Osteocyte (in vitro differentiated cells): ENCODE data around the gene ELF3. TPM values are rescaled to one million over a fixed set of nuclear protein-coding genes. Genes with fewer than 3 reads are reported as not detected.

ENCODE experiments used
- DNase-seq: peaks from one replicate; pipeline ENCODE4 v3.0.0; 2021; ENCODE audit warnings: mixed read lengths; ENCODE audit not compliant: unreplicated experiment; ENCODE audit errors: extremely low spot score
- H3K27ac Mint-ChIP-seq: one replicate; pipeline ENCODE4 v1.8.0; 2021; ENCODE audit warnings: mild to moderate bottlenecking, mixed read lengths; ENCODE audit not compliant: unreplicated experiment
- H3K27me3 Mint-ChIP-seq: one replicate; pipeline ENCODE4 v1.8.0; 2021; ENCODE audit warnings: mixed read lengths; ENCODE audit not compliant: unreplicated experiment
- H3K36me3 Mint-ChIP-seq: one replicate; pipeline ENCODE4 v1.8.0; 2021; ENCODE audit warnings: mixed read lengths; ENCODE audit not compliant: unreplicated experiment
- H3K4me1 Mint-ChIP-seq: one replicate; pipeline ENCODE4 v1.8.0; 2021; ENCODE audit warnings: mixed read lengths; ENCODE audit not compliant: unreplicated experiment
- H3K4me3 Mint-ChIP-seq: one replicate; pipeline ENCODE4 v1.8.0; 2021; ENCODE audit warnings: mild to moderate bottlenecking, moderate library complexity, mixed read lengths; ENCODE audit not compliant: unreplicated experiment
- H3K9me3 Mint-ChIP-seq: one replicate; pipeline ENCODE4 v1.8.0; 2021; ENCODE audit warnings: mixed read lengths; ENCODE audit not compliant: unreplicated experiment
- CTCF ChIP-seq: fragments of 200-600 bp; sonication (generic); IDR thresholded peaks from 2 replicates; pipeline ENCODE4 v1.5.0; 2021; ENCODE audit warnings: antibody characterized with exemption, mild to moderate bottlenecking, moderate library complexity
- total RNA-seq: library from RNA; stranded (reverse); gene quantifications from 2 replicates; pipeline ENCODE4 v1.2.1, GENCODE V29; 2021

ELF3 gene
- total RNA-seq, 1 donor from 2014 or later = 0.56 TPM

GRCh38 chr1:201984446-201984845, 25.9 kb upstream of the ELF3 start:
- Mint-ChIP-seq H3K4me3 (peak overlapping the region; percentile 9), H3K9me3 (no peaks in the 10 kb centered on the region), H3K36me3 (peaks cover 4% of the 10 kb centered on the region), H3K27ac (peak overlapping the region; percentile 62), H3K27me3 (no peaks in the 10 kb centered on the region), H3K4me1 (peaks cover 22% of the 10 kb centered on the region)
- no peak for TF ChIP-seq CTCF
- DNase-seq = no peak

- H3K4me1 Mint-ChIP-seq = peaks cover 22% of the 10 kb centered on the region
- H3K36me3 Mint-ChIP-seq = peaks cover 7% of the 10 kb centered on the region
- DNase-seq = no peak
- H3K9me3 Mint-ChIP-seq = no peaks in the 10 kb centered on the region
- no peak overlapping the region for H3K4me3 Mint-ChIP-seq
- TF ChIP-seq CTCF = no peak
- no peaks in the 10 kb centered on the region for H3K27me3 Mint-ChIP-seq
- H3K27ac Mint-ChIP-seq = no peak overlapping the region
These were observed 25.0 kb upstream of the ELF3 start for GRCh38 chr1:201985355-201985754.

DNA sequence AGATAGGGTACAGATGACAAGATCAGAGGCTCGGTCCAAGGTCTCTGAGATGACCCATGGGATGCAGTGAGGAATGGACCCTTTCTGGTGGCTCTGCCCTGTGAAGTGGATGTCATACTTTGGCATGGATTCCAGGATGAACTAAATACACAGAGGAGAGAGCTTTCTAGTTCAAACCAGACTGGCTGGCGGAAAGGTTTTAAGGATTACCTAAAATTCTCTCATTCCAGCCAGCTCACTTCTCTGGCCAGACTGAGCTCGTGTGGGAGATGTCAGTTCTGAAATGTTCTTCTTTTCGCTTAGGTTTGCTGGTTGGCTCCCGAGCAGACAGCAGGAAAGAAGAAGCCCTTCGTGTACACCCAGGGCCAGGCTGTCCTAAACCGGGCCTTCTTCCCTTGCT, 21.8 kb upstream of the ELF3 start:
- TF ChIP-seq CTCF = no peak
- H3K27ac Mint-ChIP-seq = no peak overlapping the region
- H3K36me3 Mint-ChIP-seq = peaks cover 26% of the 10 kb centered on the region
- peaks cover 16% of the 10 kb centered on the region for H3K4me1 Mint-ChIP-seq
- no peak for DNase-seq
- H3K4me3 Mint-ChIP-seq = no peak overlapping the region
- H3K9me3 Mint-ChIP-seq = no peaks in the 10 kb centered on the region
- H3K27me3 Mint-ChIP-seq = no peaks in the 10 kb centered on the region

DNA sequence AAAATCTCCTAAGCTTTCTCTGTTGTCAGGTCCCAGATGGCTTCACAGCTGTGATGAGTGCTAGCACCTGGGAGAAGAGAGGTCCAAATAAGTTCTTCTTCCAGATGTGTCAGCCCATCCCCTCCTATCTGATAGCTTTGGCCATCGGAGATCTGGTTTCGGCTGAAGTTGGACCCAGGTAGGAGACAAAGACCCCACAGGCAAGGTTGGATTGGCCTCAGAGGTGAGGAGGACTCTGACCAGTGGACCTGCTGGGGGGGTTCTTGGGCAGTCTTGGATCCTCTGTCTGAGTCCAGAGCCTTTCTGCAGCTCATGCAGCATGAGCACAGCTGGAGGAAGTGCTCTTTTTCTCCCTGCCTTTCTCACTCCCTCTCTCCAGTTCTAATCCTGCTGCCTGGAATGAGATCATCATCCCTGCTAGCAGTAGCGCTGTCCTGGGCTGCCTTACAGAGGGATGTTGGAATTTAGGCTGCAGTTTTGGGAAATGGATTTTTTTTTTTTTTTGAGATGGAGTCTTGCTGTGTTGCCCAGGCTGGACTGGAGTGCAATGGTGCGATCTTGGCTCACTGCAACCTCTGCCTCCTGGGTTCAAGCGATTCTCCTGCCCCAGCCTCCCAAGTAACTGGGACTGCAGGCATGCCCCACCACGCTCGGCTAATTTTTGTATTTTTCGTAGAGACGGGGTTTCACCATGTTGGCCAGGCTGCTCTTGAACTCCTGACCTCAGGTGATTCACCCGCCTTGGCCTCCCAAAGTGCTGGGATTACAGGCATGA, 20.8 kb upstream of the ELF3 start:
- H3K27me3 Mint-ChIP-seq = no peaks in the 10 kb centered on the region
- peaks cover 32% of the 10 kb centered on the region for H3K36me3 Mint-ChIP-seq
- no peak overlapping the region for H3K27ac Mint-ChIP-seq
- no peak for TF ChIP-seq CTCF
- DNase-seq = no peak
- H3K9me3 Mint-ChIP-seq = no peaks in the 10 kb centered on the region
- H3K4me1 Mint-ChIP-seq = peaks cover 7% of the 10 kb centered on the region
- no peak overlapping the region for H3K4me3 Mint-ChIP-seq

DNA sequence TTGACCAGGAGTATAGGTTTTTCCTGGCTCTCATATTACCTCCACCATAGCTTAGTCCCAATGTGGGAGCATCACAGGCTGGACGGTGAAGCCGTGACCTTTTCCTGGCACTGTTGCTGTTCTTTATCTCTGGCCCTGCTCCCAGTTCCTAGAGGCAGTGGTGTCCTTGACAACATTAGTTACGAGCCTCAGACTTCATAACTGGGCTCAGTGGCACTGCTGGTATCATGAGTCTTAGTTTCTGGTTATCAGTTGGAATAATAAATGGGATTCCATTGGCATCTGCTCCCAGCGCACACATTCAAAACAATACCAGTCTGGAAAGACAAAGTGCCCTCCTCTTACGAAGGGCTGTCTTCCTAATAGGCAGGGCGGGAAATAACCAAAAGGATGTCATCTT, 20.0 kb upstream of the ELF3 start:
- no peak for DNase-seq
- no peak overlapping the region for H3K4me3 Mint-ChIP-seq
- H3K27me3 Mint-ChIP-seq = no peaks in the 10 kb centered on the region
- no peak for TF ChIP-seq CTCF
- H3K36me3 Mint-ChIP-seq = peaks cover 35% of the 10 kb centered on the region
- H3K9me3 Mint-ChIP-seq = no peaks in the 10 kb centered on the region
- H3K27ac Mint-ChIP-seq = no peak overlapping the region
- peaks cover 4% of the 10 kb centered on the region for H3K4me1 Mint-ChIP-seq
